ENCODE data around the gene GSPT1. TPM values are rescaled to one million over a fixed set of nuclear protein-coding genes. Genes with fewer than 3 reads are reported as not detected.
"Not testable (repeated sequence)": the region's sequence is repeated elsewhere in the genome, so short reads cannot be mapped to it uniquely, and the experiment has no call there.

Gene GSPT1
- total RNA-seq, 1 donor from 2014 or later = 207 TPM

- H3K27ac Mint-ChIP-seq = no peak overlapping the region
- peaks cover 5% of the 10 kb centered on the region for H3K4me1 Mint-ChIP-seq (ENCODE audit: low read depth)
- H3K9me3 Mint-ChIP-seq = no peaks in the 10 kb centered on the region
- no peak for DNase-seq (ENCODE audit: low spot score)
- intact Hi-C loops (cut with micrococcal nuclease) = no loop called here
- peaks cover 32% of the 10 kb centered on the region for H3K36me3 Mint-ChIP-seq (ENCODE audit: low read depth)
- no peak overlapping the region for H3K4me3 Mint-ChIP-seq
- H3K27me3 Mint-ChIP-seq (ENCODE audit: insufficient read depth) = no peaks in the 10 kb centered on the region
These were observed 79.7 kb downstream of the GSPT1 start for GRCh38 chr16:11835891-11836649.

GRCh38 chr16:11835309-11835708, 80.4 kb downstream of the GSPT1 start:
- intact Hi-C loops (cut with micrococcal nuclease) = no loop called here
- no peak overlapping the region for H3K27ac Mint-ChIP-seq
- DNase-seq (ENCODE audit: low spot score) = no peak
- no peaks in the 10 kb centered on the region for H3K9me3 Mint-ChIP-seq
- H3K4me3 Mint-ChIP-seq = no peak overlapping the region
- H3K4me1 Mint-ChIP-seq (ENCODE audit: low read depth) = peaks cover 5% of the 10 kb centered on the region
- no peaks in the 10 kb centered on the region for H3K27me3 Mint-ChIP-seq (ENCODE audit: insufficient read depth)
- peaks cover 29% of the 10 kb centered on the region for H3K36me3 Mint-ChIP-seq (ENCODE audit: low read depth)

GRCh38 chr16:11833951-11834695, 81.6 kb downstream of the GSPT1 start:
- H3K27ac Mint-ChIP-seq = no peak overlapping the region
- no peaks in the 10 kb centered on the region for H3K9me3 Mint-ChIP-seq
- H3K36me3 Mint-ChIP-seq (ENCODE audit: low read depth) = peaks cover 19% of the 10 kb centered on the region
- intact Hi-C loops (cut with micrococcal nuclease) = no loop called here
- no peak overlapping the region for H3K4me3 Mint-ChIP-seq
- no peaks in the 10 kb centered on the region for H3K27me3 Mint-ChIP-seq (ENCODE audit: insufficient read depth)
- H3K4me1 Mint-ChIP-seq (ENCODE audit: low read depth) = no peaks in the 10 kb centered on the region
- DNase-seq (ENCODE audit: low spot score) = no peak

- Mint-ChIP-seq H3K4me3 (no peak overlapping the region), H3K4me1 (ENCODE audit: low read depth) (no peaks in the 10 kb centered on the region), H3K36me3 (ENCODE audit: low read depth) (no peaks in the 10 kb centered on the region), H3K9me3 (no peaks in the 10 kb centered on the region), H3K27me3 (ENCODE audit: insufficient read depth) (peaks cover 3% of the 10 kb centered on the region), H3K27ac (no peak overlapping the region)
- no peak for DNase-seq (ENCODE audit: low spot score)
- intact Hi-C loops (cut with micrococcal nuclease) = no loop called here
These were observed 87.1 kb downstream of the GSPT1 start for GRCh38 chr16:11828696-11829095.

GRCh38 chr16:11825520-11826165, 90.1 kb downstream of the GSPT1 start:
- H3K9me3 Mint-ChIP-seq; H3K4me1 Mint-ChIP-seq (ENCODE audit: low read depth); H3K36me3 Mint-ChIP-seq (ENCODE audit: low read depth); intact Hi-C loops (cut with micrococcal nuclease); H3K27ac Mint-ChIP-seq; H3K4me3 Mint-ChIP-seq; H3K27me3 Mint-ChIP-seq (ENCODE audit: insufficient read depth); DNase-seq (ENCODE audit: low spot score): not testable (repeated sequence)

- Mint-ChIP-seq H3K27me3 (ENCODE audit: insufficient read depth) (peaks cover 7% of the 10 kb centered on the region), H3K4me1 (ENCODE audit: low read depth) (no peaks in the 10 kb centered on the region), H3K27ac (no peak overlapping the region), H3K9me3 (no peaks in the 10 kb centered on the region), H3K36me3 (ENCODE audit: low read depth) (no peaks in the 10 kb centered on the region), H3K4me3 (no peak overlapping the region)
- no peak for DNase-seq (ENCODE audit: low spot score)
- intact Hi-C loops (cut with micrococcal nuclease) = no loop called here
These were observed 91.4 kb downstream of the GSPT1 start for GRCh38 chr16:11824362-11824761.

- H3K9me3 Mint-ChIP-seq; DNase-seq (ENCODE audit: low spot score); H3K27me3 Mint-ChIP-seq (ENCODE audit: insufficient read depth); H3K4me1 Mint-ChIP-seq (ENCODE audit: low read depth); H3K36me3 Mint-ChIP-seq (ENCODE audit: low read depth); H3K27ac Mint-ChIP-seq; intact Hi-C loops (cut with micrococcal nuclease); H3K4me3 Mint-ChIP-seq: not testable (repeated sequence)
These were observed 92.1 kb downstream of the GSPT1 start for GRCh38 chr16:11823645-11824044.

GRCh38 chr16:11819798-11820197, 96.0 kb downstream of the GSPT1 start:
- intact Hi-C loops (cut with micrococcal nuclease) = no loop called here
- Mint-ChIP-seq H3K4me3 (no peak overlapping the region), H3K9me3 (no peaks in the 10 kb centered on the region), H3K27ac (no peak overlapping the region), H3K27me3 (ENCODE audit: insufficient read depth) (peaks cover 6% of the 10 kb centered on the region), H3K36me3 (ENCODE audit: low read depth) (no peaks in the 10 kb centered on the region), H3K4me1 (ENCODE audit: low read depth) (no peaks in the 10 kb centered on the region)
- DNase-seq (ENCODE audit: low spot score) = no peak

- H3K4me1 Mint-ChIP-seq (ENCODE audit: low read depth); intact Hi-C loops (cut with micrococcal nuclease); H3K27ac Mint-ChIP-seq; H3K4me3 Mint-ChIP-seq; H3K9me3 Mint-ChIP-seq; DNase-seq (ENCODE audit: low spot score); H3K27me3 Mint-ChIP-seq (ENCODE audit: insufficient read depth); H3K36me3 Mint-ChIP-seq (ENCODE audit: low read depth): not testable (repeated sequence)
These were observed 96.8 kb downstream of the GSPT1 start for GRCh38 chr16:11818970-11819369.

Other genes with a start within 250 kb of the GSPT1 start
- gene SNN, start 247.5 kb downstream of the GSPT1 start, total RNA-seq = 7.3 and 7.9 TPM in 2 replicates
- 52.7 and 55.9 TPM in 2 replicates for gene TXNDC11, start 173.1 kb downstream of the GSPT1 start, total RNA-seq
- gene ZC3H7A, start 118.7 kb downstream of the GSPT1 start, total RNA-seq = 71.0 and 78.9 TPM in 2 replicates
- 345 and 369 TPM in 2 replicates for gene RSL1D1, start 64.4 kb downstream of the GSPT1 start, total RNA-seq
- 15.0 and 18.8 TPM in 2 replicates for gene NPIPB2, start 26.1 kb upstream of the GSPT1 start, total RNA-seq
- gene TNFRSF17, start 49.3 kb upstream of the GSPT1 start, total RNA-seq = not detected in 2 replicates
- gene SNX29, start 60.8 kb upstream of the GSPT1 start, total RNA-seq = 9.8 and 15.0 TPM in 2 replicates

All from activated T-helper 1 cell treated with anti-CD3 and anti-CD28 coated beads, Interleukin-12 subunit alpha, Interleukin-12 subunit beta, Interleukin-2, Interleukin-4 antibody, amounts not matched to agents 30 ng/mL and 10 ng/mL and 1 ng/mL, durations not matched to agents 14 hours and 24 hours and 36 hours (primary cell).